Measurements from ENCODE around the gene PRTG. TPM values are rescaled to one million over a fixed set of nuclear protein-coding genes. Genes with fewer than 3 reads are reported as not detected.
"Not testable (repeated sequence)": the region's sequence is repeated elsewhere in the genome, so short reads cannot be mapped to it uniquely, and the experiment has no call there.

Gene PRTG
- polyA plus RNA-seq, 1 donor (not counting 4 experiments of a cell fraction or from before 2014, with no cell fraction given), result not detected

DNA sequence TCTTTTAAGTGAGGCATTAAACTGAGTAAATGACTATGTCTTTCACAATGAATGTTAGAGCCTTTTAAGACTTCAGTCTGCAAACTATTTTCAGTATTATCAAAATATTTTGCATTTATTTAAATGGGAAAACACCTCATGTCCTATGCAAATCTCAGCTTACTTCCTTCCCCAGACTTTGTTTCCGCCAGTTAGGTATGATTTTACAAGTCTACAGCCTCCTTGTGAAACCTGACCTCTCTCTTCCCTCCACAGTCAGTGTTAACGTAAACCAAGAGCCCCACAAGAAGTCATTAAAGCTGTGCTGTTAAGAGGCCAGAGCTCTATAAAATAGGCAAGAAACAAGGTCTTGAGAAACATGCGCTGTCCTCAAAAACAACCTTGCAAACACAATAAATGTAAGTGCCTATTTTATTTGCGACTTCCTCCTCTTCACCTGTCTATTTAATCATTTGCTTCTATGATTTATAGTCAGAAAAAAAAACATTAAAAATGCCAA is 48.3 kb downstream of the PRTG start:
- no peak overlapping the region for H3K27ac ChIP-seq (ENCODE audit: control insufficient read depth, insufficient read depth, low read length)
- H3K4me2 ChIP-seq (ENCODE audit: control insufficient read depth, extremely low read depth, insufficient read depth, low read depth, low read length), result no peak overlapping the region

GRCh38 chr15:55693116-55693515 is 49.8 kb downstream of the PRTG start:
- H3K27me3 ChIP-seq (ENCODE audit: control insufficient read depth, extremely low read depth, insufficient read depth, low read length); H3K4me1 ChIP-seq (ENCODE audit: control insufficient read depth, extremely low read depth, insufficient read depth, low read length); dilution Hi-C loops (cut with MboI; ENCODE audit: extremely low pct_ligation_motif_present, low sequenced_read_pairs); H3K9me1 ChIP-seq (ENCODE audit: control insufficient read depth, extremely low read depth, insufficient read depth, low read length); H4K20me1 ChIP-seq (ENCODE audit: control insufficient read depth, extremely low read depth, insufficient read depth, low read length); H3K27ac ChIP-seq (ENCODE audit: control insufficient read depth, insufficient read depth, low read length); H3K4me3 ChIP-seq (ENCODE audit: control insufficient read depth in 2 of 3, extremely low read depth in 1 of 3, insufficient read depth in 2 of 3, low read depth in 1 of 3, low read length in 3 of 3); FAIRE-seq; H3K9ac ChIP-seq (ENCODE audit: control insufficient read depth, extremely low read depth, insufficient read depth, low read length); H3K4me2 ChIP-seq (ENCODE audit: control insufficient read depth, extremely low read depth, insufficient read depth, low read depth, low read length); H3K36me3 ChIP-seq (ENCODE audit: control insufficient read depth in 2 of 2, extremely low read depth in 1 of 2, insufficient read depth in 2 of 2, low read length in 2 of 2); H3K79me2 ChIP-seq (ENCODE audit: control insufficient read depth, insufficient read depth, low read length); H3K9me3 ChIP-seq (ENCODE audit: control insufficient read depth, low read depth, low read length); H2AFZ ChIP-seq (ENCODE audit: control insufficient read depth, low read length); DNase-seq (ENCODE audit: low read depth, low spot score): not testable (repeated sequence)

More for the DNA sequence above, 48.3 kb downstream of the PRTG start:
- no peak for FAIRE-seq
- Histone ChIP-seq H3K27me3 (ENCODE audit: control insufficient read depth, extremely low read depth, insufficient read depth, low read length) (no peaks in the 10 kb centered on the region), H3K4me1 (ENCODE audit: control insufficient read depth, extremely low read depth, insufficient read depth, low read length) (no peaks in the 10 kb centered on the region), H3K9me3 (ENCODE audit: control insufficient read depth, low read depth, low read length) (no peaks in the 10 kb centered on the region), H3K4me3 (ENCODE audit: control insufficient read depth in 2 of 3, extremely low read depth in 1 of 3, insufficient read depth in 2 of 3, low read depth in 1 of 3, low read length in 3 of 3) (no peak overlapping the region), H3K79me2 (ENCODE audit: control insufficient read depth, insufficient read depth, low read length) (no peaks in the 10 kb centered on the region), H3K9me1 (ENCODE audit: control insufficient read depth, extremely low read depth, insufficient read depth, low read length) (no peaks in the 10 kb centered on the region), H3K9ac (ENCODE audit: control insufficient read depth, extremely low read depth, insufficient read depth, low read length) (no peak overlapping the region), H2AFZ (ENCODE audit: control insufficient read depth, low read length) (no peak overlapping the region), H3K36me3 (ENCODE audit: control insufficient read depth in 2 of 2, extremely low read depth in 1 of 2, insufficient read depth in 2 of 2, low read length in 2 of 2) (no peaks in the 10 kb centered on the region), H4K20me1 (ENCODE audit: control insufficient read depth, extremely low read depth, insufficient read depth, low read length) (no peaks in the 10 kb centered on the region)
- TF ChIP-seq EZH2 (IDR thresholded peaks at IDR 0.05; ENCODE audit: low read length) (no peak), CTCF (optimal IDR thresholded peaks at IDR 0.05 in 1 of 3, IDR thresholded peaks at IDR 0.05 in 1 of 3, conservative IDR thresholded peaks at IDR 0.05 in 1 of 3; ENCODE audit: extremely low read depth in 1 of 3, insufficient read depth in 2 of 3, low read length in 3 of 3) (no peak)
- dilution Hi-C loops (cut with MboI; ENCODE audit: extremely low pct_ligation_motif_present, low sequenced_read_pairs), result no loop called here
- DNase-seq (ENCODE audit: low read depth, low spot score), result no peak

- FAIRE-seq (no peak), DNase-seq (ENCODE audit: low read depth, low spot score) (no peak)
- dilution Hi-C loops (cut with MboI; ENCODE audit: extremely low pct_ligation_motif_present, low sequenced_read_pairs), result no loop called here
- Histone ChIP-seq H3K9me1 (ENCODE audit: control insufficient read depth, extremely low read depth, insufficient read depth, low read length) (no peaks in the 10 kb centered on the region), H3K4me1 (ENCODE audit: control insufficient read depth, extremely low read depth, insufficient read depth, low read length) (no peaks in the 10 kb centered on the region), H3K4me2 (ENCODE audit: control insufficient read depth, extremely low read depth, insufficient read depth, low read depth, low read length) (no peak overlapping the region), H3K27ac (ENCODE audit: control insufficient read depth, insufficient read depth, low read length) (no peak overlapping the region), H3K9me3 (ENCODE audit: control insufficient read depth, low read depth, low read length) (no peaks in the 10 kb centered on the region), H3K27me3 (ENCODE audit: control insufficient read depth, extremely low read depth, insufficient read depth, low read length) (no peaks in the 10 kb centered on the region), H4K20me1 (ENCODE audit: control insufficient read depth, extremely low read depth, insufficient read depth, low read length) (no peaks in the 10 kb centered on the region), H3K36me3 (ENCODE audit: control insufficient read depth in 2 of 2, extremely low read depth in 1 of 2, insufficient read depth in 2 of 2, low read length in 2 of 2) (no peaks in the 10 kb centered on the region), H3K4me3 (ENCODE audit: control insufficient read depth in 2 of 3, extremely low read depth in 1 of 3, insufficient read depth in 2 of 3, low read depth in 1 of 3, low read length in 3 of 3) (no peak overlapping the region), H3K79me2 (ENCODE audit: control insufficient read depth, insufficient read depth, low read length) (no peaks in the 10 kb centered on the region), H3K9ac (ENCODE audit: control insufficient read depth, extremely low read depth, insufficient read depth, low read length) (no peak overlapping the region), H2AFZ (ENCODE audit: control insufficient read depth, low read length) (no peak overlapping the region)
- TF ChIP-seq CTCF (optimal IDR thresholded peaks at IDR 0.05 in 1 of 3, IDR thresholded peaks at IDR 0.05 in 1 of 3, conservative IDR thresholded peaks at IDR 0.05 in 1 of 3; ENCODE audit: extremely low read depth in 1 of 3, insufficient read depth in 2 of 3, low read length in 3 of 3) (no peak), EZH2 (IDR thresholded peaks at IDR 0.05; ENCODE audit: low read length) (no peak)
Measured at GRCh38 chr15:55687792-55688191, 55.2 kb downstream of the PRTG start.
